GM18951 (cell line): ENCODE data around the gene SYNE3.

Experiments used
- POLR2A ChIP-seq: IDR thresholded peaks from 4 replicates; pipeline ENCODE4 v1.6.1; 2011; ENCODE audit warnings: mild to moderate bottlenecking; ENCODE audit not compliant: insufficient read length, insufficient read depth; ENCODE audit errors: extremely low read depth
- in situ Hi-C: fragments of 300-500 bp; cut with MboI; formaldehyde crosslinking; loops from one replicate; pipeline ENCODE4 v1.12.0; 2022; ENCODE audit warnings: low sequenced_read_pairs, mixed read lengths, inconsistent platforms; ENCODE audit not compliant: unreplicated experiment

SYNE3 gene

DNA sequence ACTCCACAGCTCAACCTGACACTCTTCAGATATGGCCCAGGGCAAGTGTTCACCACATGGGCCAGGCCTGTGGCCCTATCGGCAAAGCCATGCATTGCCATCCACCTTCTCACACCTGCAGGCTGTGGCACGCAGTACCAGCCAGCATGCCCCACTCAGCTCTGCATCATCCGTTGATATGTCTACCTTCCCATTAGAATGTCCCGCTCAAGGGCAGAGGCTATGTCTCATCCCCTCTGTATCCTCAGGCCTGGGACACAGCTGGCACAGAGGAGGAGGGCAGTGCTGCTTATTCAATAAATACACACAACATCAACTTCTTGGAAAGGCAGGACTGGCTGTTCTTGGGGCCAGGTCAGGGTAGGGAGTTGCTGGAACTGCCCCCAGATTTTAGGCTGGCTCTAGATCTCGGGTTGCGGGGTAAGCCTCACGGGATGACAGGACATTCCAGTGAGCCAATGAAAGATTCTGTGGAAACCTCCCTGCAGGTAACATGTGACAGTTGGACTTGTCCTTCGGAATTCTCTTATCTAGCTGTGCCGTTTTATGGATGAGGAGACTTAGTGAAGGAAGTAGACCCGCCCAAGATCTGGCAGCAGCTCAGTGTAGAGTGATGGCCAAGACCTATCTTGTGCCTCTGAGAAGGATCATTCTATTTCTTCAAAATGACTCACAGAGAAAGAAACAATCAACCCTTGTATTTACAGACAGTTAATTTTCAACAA lies 25.6 kb downstream of the SYNE3 start:
- in situ Hi-C loops = no loop called here
- no peak for TF ChIP-seq POLR2A

DNA sequence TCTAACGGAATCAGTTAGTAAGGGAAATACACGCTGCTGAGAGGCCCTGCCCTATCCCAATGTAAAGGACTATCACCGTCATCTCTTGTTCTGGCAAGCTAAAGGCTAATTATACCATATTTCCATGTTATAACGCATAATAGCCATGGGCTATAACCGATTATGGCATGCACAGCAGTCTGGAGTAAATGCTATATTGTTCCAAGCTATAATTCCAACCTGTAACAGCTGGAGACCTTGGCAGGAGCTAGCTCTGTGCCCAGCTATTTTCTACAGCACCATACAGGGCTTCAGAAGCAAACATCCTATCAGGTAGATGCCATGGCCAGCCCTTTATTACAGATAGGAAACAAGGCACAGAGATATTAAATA lies 26.3 kb downstream of the SYNE3 start:
- in situ Hi-C loops = no loop called here
- TF ChIP-seq POLR2A = no peak

DNA sequence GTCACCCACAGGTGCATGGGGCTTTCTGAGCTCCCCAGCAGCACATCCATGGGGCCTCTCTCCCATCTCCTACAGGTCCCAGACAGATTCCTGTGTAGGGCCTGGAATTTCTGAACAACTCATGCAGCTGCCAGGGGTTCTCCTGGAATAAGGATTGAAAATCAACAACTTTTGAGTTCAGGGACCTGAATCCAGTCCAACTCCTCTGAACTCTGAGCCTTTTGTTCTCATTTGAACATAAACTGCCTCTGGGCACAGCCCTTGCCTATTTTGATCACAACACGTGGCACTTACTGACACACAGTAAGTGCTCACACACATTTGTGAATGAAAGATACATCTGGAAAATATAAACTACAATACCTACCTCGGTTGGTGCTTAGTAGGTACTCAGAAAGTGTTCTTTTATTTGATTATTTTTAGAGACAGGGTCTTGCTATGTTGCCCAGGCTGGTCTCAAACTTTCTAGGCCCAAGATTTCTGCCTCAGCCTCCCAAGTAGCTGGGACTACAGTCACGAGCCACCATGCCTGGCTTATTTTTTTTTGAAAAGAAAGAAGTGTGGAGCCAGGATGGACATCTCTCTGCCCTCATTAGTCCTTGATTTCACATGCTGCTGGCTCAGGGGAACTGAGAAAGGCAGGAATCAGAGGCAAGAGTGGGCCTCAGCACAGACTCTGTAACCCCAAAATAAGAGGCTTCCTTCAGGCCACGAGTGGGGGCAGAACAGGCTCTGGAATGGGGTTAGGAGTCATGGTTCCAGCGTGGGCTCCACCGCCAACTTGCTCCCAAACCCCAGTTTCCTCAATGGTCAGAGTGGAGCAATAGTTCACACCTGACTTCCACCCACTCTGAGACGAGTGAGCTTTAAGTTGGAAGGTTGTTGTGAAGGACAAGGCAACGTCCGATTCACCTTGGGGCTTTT lies 27.0 kb downstream of the SYNE3 start:
- in situ Hi-C loops = no loop called here
- TF ChIP-seq POLR2A = no peak

DNA sequence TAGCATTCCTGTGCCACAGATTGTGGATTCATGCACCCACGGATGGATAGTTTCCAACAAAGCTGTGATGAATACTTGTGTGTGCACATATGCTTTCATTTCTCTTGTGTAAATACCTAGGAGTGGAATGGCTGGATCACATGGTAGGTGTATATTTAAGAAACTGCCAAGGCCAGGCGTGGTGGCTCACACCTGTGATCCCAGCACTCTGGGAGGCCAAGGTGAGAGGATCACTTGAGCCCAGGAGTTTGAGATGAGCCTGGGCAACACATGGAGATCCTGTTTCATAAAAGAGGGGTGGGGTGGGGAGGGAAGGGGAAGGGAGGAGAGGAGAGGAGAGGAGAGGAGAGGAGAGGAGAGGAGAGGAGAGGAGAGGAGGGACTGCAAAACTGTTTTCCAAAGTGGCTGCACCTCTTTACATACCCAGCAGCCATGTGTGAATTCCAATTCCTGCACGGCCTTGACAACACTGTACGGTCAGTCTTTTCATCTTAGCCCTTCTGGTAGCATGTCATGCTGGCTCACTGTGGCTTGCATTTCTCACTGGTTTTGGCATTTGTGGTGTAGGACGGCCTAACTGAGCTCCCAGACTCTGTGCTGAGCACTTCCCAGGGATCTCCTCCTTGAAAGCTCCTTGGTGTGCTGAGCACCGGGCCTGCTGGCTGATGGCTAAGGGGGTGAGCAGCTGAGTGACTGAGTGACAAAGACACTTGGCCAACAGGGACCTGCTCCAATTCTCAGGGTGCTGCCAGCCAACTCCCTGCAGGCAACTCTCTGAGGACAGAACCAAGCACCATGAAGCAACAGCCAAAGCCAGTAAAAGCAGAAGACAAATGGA lies 27.9 kb downstream of the SYNE3 start:
- no peak for TF ChIP-seq POLR2A
- in situ Hi-C loops = no loop called here

DNA sequence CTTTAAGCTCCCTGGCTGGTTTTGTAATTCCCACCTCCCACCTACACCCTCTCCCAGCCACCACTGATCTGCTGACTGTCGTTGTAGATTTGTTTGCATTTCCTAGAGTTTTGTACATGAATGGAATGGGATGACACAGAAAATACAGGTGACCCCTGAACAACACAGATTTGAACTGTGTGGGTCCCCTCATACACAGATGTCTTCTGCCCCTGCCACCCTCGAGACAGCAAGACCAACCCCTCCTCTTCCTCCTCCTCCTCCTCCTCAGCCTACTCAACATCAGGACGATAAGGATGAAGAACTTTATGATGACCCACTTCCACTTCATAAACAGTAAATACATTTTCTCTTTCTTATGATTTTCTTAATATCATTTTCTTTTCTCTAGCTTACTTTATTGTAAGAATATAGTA lies 28.8 kb downstream of the SYNE3 start:
- in situ Hi-C loops = no loop called here
- TF ChIP-seq POLR2A = no peak

DNA sequence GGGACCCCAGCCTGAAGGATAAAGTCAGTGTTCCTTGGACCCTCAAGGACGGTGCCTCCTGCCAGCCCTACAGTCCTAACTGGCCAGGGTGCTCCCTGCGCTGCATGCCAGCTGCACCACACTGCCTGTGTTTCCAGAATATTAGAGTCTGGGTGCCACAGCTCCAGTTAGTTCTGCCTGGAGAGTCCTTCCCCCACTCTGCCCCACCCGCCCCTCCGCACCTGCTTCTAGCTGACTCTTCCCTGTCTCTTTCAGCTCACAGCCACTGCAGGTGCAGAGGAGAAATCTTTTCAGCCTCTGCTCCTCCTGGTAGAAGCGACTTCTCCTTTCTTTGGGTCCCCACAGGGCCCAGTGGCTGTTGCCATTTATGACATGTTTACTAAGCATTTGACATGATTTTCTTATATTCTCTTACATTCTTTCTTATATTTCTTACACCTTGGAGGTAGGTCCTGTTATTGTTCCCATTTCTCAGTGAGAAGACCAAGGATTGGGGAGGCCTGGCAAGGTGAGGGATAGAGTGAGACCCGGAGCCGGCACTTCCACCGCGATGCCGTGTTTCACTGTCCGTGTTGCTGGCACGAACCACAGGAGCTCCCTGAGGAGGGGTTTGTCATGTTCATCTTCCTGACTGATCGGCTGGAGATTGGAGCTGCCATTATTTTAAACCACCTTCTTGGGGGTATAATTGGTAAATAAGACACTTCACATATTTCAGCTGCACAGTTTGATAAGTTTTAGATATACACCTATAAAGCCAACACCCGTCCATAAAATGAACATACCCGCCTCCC lies 29.4 kb downstream of the SYNE3 start:
- TF ChIP-seq POLR2A = no peak
- in situ Hi-C loops = no loop called here

DNA sequence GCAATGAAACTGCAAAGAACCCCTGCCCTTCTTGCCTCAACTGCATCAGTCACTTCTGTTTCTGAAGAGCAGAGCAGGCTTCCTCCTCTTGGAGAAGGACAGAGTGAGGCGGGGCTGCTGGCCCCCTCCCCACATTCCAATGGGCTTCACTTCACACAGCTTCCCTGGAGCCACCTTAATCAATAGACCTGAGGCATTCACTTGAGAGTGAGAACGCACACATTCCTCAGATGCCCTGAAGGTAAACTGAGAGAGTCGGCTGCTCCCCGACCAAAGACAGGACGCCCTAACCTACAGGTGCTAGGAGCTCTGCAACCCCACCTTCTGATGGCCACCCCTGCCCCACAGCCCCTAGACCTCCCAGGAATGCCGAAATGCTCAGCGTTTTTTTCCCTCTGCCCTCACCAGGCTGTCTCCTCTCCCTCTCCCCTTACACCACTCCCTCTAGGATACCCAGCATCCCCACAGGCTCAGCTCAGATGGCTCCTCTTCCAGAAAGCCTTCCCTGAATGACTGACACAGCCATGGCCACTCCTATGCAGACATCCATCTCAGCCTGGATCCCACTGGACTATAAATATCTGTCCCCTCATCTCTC lies 31.1 kb downstream of the SYNE3 start:
- TF ChIP-seq POLR2A = no peak
- in situ Hi-C loops = no loop called here

DNA sequence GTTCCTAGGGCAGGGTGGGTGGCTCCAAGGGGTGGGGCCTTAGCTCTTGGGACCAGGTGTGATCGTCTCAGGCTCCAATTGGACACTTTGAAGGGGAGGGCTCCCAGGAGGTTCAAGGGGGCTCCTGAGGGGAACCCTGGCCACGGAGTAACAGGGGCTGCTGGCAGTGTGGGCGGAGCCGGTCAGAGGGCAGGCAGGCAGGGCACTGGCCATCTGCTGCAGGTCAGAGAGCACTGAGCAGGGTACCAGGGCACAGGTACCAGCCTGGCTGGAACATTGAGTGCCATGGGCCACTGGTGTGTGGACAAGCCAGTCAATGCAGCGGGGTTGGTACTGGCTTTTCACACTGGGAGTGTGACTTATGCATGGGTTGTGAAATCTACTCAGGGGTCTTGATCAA lies 32.2 kb downstream of the SYNE3 start:
- in situ Hi-C loops = no loop called here
- TF ChIP-seq POLR2A = no peak

DNA sequence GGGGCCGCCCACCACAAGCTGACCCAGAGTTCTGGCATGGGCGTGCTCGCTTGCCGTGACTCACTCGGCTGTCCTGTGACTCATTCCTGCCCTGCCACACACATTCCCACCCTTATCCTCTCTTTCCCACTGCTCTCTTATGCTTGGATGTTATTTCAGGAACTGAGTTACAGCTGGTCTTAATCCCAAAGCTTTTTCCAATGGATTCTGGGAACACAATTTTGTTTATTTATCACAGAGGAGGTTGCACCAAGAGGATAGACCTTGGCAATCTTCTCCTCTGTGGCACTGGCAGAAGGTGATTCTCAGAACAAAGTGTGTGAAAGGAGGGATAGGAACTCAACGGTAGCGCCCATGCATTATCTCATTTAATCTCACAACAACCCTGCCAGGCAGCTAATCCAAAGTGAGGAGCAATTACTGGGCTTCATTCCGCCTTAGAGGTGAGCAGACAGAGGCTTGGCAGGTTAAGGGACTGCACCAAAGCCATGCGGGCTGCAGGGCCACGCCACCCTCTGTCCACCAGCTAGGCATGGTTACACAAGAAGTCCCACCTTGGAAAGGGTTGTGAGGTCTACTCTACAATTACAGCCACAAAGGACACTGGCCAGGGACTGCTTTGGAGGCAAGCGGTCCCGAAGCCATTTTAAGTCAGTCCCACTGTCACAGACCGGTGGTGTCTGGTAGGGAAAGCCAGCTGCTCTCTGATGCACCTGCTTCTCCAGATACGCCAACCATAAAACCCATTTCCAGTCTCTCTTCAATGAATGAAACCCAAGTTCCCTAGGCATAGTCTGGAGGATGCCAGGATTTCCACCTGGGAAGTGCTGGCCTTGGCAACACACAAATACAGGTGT lies 32.9 kb downstream of the SYNE3 start:
- no peak for TF ChIP-seq POLR2A
- in situ Hi-C loops = no loop called here

DNA sequence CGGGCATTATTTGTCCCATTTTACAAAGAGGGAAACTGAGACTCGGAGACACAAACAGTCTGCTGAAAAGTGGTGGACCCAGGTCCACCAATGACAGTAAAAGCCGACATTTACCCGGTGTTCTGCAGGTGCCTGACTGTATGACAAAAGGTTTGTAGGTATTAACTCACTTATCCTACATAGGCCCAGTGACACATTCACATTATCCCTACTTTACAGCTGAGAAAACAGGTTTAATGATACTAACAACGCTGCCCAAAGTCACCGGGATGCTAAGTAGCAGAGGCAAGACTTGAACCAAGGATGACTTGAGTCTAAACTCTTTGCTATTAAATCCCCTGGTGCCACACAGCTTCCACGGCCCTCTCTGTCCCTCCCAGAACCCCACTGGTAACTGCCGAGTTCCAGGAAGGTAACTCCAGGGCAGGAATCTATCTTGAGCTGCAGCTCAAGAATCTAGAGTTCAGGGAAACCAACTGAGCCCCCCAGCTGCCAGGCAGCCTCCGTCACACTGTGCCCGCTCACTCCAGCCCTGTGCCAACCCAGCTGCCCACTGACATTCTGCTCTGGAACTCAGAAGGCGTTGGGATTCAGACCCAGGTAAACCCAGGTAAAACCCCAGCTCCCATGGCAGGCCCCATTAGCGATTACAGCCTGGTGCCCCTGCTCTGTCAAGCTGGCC lies 33.7 kb downstream of the SYNE3 start:
- no peak for TF ChIP-seq POLR2A

More for the DNA sequence above, 33.7 kb downstream of the SYNE3 start:
- in situ Hi-C loops = no loop called here
